Stimulated activated CD4-positive, alpha-beta T cell treated with anti-CD3 and anti-CD28 coated beads, Interleukin-15, amount 100 ng/mL, for 1 hour (primary cell): ENCODE data around the gene ANXA11.
A peak's percentile ranks its signal among the peaks of the same experiment; 100 is the strongest.

Experiments
- DNase-seq, 2 donors: peaks; one replicate each; pipeline ENCODE4 v3.0.0-alpha.2; 2020; ENCODE audit warnings: low read depth in 1 of 2, low spot score in 1 of 2

Gene ANXA11

DNA sequence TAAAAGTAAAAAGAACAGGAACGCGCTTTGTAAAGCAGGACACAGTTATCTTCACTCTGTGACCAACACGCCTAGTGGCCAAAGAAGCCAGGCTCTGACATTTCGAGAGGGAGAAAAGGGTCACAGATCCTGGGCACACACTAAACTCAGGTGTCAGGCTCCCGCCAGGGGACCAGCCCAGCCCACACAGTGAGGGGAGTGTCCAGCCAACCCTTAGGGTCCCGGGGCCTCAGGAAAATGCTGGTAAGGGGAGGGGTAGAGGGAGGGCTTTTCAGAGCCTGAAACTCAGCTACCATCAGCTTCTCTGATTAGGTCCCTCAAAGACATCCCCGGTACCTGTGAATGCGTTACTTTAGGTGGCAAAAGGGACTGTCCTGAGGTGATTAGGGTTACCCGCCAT is 16.6 kb downstream of the ANXA11 start:
- DNase-seq: no peak

DNA sequence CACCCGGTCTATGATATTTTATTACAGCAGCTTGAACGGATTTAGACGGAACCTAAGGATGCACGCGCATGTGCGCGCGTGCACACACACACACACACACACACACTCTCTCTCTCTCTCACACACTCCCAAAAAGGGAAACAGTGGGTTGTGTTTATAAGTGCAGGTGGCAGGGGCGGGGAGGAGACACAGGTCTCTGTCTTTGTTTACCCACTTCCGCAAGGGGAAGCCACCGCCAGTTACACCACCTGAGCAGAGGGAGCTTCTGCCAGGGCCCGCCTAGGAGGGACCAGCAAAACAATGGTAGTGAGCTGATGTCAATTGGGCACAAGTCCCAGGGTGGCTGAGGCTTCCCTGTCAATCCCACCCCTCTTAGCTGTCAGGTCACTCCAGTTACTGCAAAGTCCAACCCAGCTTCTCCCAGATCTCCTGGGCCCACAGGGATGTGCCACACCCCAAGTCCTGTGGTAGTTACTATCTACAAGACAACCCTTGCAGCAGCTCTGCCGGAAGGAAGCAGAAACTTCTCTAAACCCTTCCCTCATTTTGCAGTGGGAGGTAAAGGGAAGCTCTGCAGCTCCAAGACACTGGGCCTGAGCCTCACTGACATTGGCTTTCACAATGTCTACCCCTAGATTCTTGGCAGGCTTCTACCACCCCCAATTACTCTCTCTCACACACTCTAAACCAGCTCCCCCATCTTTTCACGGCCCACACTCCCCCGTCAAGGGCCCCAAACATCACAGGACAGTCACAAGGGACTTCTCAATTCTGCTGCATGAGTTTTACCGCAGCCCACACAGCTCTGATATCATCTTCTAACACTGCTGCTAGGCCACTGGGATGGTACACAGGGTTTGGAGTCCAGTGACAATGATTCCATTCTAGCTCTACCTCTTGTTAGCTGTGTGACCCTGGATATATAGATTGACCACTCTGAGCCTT is 17.6 kb downstream of the ANXA11 start:
- peak; percentile 25 to 54 for DNase-seq

DNA sequence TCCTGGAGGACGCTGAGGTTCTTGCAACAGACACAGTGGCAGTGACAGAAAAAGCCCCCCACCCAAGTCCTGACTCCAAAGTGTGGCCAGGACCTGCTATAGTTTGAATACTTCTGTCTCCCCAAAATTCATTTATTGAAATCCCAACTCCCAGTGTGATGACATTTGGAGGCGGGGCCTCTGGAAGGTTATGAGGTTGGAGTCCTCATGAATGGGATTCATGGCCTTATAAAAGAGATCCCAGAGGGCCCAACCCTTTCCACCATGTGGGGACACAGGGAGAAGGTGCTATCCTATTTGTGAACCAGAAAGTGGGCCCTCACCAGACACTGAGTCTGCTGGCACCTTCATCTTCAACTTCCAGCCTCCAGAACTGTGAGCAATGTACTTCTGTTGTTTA is 18.3 kb downstream of the ANXA11 start:
- DNase-seq: no peak

DNA sequence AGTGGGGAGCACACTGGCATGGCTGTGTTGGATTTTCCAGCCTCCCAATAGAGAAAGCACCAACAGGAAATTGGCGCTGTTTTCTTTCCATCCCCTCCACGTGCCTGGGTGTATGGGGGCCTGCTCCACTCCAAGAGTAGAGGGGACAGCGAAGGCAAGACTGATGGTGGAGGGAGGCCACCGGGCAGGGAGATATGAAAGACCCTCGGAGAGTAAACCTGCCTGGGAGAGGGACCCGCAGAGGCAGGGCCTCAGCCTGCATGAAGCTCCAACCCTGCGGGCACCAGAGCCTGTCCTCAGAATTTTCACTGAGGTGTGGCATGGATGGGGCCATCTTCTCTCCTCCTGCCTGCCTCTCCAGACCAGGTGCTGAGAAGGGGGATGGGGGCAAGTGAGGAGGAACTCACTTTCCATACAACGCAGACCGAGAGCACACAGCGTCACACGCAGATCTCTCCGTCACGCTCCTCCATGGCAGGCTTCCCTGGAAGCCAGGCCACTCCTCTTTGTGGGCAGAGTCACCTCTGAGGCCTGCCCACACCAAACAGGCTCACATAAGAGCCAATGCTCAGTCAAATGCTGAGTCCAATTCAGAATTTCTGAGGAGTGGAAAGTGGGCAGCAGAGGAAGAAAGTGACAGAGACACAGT is 18.8 kb downstream of the ANXA11 start:
- no peak for DNase-seq

DNA sequence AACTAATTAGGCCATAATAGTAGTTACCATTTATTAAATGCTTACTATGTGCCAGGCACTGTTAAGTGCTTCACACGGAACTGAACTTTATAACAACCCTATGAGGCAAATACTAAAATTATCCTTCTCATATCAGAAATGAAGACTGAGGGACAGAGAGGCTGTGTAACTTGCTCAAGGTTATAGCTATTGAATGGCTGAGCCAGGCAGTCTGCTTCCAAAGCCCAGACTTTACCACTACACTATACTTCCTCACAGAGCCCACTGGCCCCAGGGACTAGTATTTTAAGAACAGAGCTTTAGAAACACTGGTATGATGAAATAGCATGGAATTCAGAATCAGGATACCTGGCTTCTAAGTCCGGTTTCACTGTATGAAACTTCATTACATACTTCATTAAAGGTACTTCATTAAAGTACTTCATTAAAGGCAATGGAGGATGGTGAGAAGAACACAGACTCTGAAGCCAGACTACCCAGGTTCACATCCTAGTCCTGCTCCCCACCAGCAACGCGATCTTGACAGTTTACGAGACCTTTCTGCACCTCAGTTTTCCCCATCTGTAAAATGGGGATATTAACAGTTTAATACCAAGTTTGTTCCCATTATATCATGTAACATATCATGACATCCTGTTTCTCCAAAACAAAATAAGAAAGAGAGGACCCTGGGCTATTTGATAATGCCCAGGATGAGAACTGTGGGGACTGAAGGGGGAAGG is 19.6 kb downstream of the ANXA11 start:
- DNase-seq: no peak

DNA sequence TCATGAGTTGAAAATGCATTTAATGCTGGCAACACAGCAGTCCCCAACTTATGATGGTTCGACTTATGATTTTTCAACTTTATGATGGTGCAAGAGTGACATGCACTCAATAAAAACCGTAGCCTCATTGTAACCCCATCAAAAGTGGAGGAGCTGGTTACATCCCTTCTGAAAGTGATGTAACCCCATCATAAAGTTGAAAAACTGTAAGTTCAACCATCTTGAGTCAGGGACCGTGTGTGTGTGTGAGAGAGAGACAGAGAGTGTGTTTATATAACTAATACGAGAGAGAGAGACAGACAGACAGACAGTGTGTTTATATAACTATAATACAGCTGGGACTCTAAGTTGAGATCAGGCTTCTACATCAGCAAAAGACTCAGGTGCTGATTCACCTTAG is 21.0 kb downstream of the ANXA11 start:
- DNase-seq: no peak

DNA sequence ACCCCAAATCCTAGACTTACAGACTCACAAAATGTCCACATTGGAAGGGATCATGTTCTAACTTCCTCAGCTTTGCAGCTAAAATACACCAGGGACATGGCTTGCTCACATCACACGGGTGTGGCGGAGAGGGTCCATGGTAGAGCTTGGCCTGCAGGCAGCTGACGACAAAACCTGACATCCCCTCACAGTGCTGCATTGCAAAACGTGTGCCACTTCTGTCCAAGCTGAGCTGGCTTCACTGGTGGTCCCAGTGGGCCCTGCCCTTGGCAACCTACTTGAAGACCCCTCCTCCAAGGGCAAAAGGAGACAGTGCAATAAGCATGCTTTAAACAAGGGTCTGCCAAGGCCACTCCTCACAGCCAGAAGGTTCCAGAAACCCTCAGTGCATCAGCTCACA is 21.9 kb downstream of the ANXA11 start:
- no peak for DNase-seq

DNA sequence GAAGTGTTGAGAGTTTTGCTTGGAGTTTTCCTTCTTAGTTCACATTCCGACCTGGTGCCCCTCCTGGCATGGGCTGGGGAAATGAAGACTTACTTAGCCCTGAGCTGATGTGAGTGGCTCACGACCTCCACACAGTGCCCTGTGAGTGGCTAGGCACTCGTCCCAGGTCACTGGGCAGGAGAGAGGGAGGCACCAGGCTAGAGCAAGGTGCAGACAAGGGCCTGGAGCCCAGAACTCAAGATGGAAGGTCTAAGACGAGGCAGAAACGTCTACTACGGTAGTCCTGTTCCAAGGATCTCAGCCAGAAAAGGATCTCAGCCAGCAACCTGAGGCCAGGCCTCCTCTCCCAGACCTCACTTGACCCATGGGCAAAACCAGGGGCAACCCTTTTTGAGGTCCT is 22.4 kb downstream of the ANXA11 start:
- no peak for DNase-seq

DNA sequence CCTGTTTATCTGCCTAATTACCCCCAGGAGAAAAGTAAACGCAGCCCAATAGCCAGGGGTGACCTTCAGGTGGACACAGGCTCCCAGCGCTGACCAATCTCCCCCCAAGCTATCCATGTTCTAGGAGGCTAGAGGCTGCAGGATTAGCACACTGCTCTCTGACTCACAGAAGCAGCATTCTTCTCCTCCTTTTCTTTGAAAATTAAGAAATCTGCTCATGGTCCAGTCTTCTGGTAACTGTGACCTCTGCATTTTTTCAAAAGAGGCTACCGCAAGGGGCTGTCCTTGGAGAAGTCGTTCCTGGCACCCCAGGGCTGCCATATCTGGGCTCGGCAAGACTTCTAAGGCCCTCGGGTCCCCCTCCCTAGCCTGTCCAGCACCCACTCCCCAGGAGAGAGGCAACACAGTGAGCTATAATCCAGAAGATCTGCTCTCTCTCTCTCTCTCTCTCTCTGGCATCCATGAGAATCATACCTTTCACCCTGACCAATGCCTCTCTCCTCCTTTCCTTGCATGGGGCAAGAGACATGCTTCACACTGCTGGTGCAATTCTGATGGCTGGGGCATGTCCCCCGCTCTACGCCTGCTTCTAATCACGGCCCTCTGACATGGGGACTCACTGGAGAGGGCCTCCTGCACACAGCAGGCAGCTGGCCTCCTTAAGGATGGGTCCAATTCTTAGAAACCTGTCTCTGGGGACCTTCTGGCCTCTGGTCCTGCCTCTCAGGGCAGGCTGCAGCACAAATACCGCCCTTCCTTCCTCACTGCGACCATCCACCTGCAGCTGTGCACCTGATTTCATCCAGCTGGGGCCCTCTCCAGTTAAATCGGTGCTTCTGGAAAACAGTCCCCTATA is 27.3 kb downstream of the ANXA11 start:
- no peak for DNase-seq

DNA sequence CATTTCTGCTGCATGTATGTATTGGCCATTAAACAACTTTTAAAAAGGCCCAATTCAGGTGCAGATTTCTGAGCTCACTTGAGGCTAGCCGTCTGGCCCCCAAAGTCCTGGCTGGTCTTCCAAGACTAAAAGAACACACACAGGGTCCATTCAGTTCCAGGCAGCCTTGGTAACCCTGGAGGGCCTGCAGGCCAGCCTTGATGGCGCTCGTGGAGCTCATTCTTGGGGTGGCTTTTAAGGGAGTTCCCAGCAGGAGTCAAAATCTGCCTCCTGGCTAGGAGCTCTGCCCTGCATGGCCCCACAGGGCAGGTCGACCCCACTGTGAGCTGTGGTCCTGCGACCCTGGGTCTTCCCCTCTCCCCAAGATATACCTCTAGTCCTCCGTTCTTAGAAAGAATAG is 28.8 kb downstream of the ANXA11 start:
- no peak for DNase-seq

DNA sequence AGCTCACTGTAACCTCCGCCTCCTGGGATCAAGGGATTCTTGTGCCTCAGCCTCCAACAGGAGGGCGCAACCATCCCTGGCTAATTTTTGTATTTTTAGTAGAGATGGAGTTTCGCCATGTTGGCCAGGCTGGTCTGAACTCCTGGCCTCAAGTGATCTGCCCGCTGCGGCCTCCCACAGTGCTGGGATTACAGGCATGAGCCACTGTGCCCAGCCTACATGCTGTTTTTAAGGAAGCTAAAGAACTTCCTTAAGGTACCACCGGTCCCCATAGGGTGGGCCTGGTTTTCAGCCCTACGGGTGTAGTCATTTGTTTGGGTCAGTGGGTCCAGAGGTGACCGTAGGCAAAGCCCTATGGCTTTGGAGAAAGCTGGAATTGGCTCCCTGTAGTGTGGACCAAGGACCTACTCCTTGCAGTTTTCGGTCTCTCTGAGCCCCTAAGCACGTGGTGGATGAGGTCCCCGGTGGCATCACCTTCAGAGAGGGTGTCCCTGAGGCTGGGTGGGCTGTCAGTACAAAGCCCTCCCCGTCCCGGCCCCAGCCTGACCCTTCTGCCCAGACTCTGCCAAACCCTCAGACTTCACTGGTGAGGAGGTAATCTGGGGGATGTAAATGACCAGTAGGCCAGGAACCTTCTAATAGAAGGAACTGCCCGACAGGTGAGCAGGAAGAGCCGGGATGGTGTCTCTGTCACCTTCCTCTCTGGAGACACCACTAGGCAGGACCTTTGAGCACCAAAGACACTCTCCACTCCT is 30.5 kb downstream of the ANXA11 start:
- DNase-seq: no peak

DNA sequence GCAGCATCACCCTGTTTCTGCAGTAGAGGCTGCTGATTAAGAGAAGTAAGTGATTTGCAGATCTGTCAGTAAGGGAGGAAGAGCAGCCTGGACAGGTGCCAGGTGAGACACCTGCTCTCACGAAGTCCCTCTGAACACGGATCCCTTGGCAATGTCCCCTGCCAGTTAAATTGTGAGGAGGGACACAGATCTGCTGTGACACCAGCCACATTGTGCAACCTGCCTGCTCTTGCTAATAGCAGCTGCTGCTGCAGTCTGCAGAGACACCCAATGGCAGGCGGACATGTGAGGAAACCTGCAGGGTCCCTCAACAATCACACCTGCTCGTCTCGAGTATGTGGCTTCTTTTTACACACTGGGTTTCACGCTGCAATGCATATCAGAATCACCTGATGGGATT is 31.9 kb downstream of the ANXA11 start:
- no peak for DNase-seq

DNA sequence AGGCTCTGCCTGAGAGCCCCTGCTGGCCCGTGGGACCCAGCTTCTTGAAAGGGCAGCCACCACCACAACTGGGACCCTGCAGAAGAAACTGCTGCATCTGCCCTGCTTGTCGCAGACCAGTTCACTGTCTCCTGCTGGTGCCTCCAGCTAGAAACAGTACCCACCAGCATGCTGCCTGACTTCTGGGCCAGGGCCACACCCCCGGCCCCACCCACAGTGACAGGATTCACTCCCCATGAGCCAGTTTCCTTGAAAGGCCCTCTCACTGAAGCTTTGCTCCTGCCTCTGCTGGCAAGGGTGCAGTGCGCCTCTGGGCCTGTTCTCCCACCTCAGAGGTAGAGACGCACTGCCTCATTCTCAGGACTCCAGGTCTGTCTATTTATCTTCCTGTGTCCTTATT is 32.4 kb downstream of the ANXA11 start:
- no peak for DNase-seq

DNA sequence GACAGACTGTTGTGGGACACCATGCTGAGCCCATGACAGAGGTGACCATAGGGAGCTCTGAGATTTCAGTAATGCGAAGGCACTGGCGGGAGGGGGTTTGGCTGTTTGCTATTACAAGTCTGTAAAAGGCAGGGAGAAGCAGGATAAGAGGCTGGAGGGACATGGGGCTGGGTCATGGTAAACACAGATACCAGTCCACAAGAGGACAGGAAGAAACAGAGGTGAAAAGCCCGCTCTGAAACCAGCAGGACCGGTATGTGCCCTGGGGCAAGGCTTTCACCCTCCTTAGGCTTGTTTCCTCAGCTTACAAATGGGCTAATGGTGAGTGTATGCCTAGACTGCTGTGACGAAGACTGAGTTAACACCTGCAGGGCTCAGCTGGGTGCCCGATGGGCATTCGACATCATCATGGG is 34.1 kb downstream of the ANXA11 start:
- DNase-seq: no peak

DNA sequence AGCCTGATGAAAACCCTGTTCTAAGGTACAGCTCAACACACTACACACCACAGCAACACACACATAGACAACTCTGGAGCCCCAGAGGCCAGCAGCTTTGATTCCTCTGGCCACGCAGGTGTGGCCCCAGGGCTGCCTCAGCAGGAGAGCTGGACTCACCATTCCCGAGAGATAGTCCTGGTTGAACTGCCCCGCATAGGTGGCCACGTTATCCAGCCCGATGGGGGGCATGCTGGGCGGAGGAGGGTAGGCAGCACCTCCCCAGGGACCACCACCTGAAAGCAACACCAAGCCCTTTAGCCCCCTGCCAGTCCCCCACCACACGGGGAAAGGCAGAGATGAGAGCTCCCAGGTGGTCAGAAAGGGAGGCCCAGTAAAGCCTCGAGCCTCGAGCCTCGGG is 34.7 kb downstream of the ANXA11 start:
- DNase-seq: no peak

DNA sequence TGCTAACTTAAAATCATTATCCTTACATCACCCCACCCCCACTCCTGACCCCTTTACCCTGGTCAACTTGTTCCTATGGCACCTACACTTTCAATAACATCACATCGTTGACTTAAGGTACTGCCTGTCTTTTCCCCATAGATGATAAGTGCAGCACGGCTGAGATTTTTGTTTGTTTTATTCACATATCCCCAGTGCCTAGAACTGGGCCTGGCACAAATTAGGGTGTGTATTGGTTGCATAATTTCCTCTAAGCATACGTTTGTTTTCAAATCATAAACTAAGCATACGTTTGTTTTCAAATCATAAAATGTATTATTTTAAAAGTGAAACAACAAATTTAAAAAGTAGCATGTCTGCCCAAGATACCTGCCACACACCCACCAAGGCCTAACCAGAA is 35.3 kb downstream of the ANXA11 start:
- no peak for DNase-seq

DNA sequence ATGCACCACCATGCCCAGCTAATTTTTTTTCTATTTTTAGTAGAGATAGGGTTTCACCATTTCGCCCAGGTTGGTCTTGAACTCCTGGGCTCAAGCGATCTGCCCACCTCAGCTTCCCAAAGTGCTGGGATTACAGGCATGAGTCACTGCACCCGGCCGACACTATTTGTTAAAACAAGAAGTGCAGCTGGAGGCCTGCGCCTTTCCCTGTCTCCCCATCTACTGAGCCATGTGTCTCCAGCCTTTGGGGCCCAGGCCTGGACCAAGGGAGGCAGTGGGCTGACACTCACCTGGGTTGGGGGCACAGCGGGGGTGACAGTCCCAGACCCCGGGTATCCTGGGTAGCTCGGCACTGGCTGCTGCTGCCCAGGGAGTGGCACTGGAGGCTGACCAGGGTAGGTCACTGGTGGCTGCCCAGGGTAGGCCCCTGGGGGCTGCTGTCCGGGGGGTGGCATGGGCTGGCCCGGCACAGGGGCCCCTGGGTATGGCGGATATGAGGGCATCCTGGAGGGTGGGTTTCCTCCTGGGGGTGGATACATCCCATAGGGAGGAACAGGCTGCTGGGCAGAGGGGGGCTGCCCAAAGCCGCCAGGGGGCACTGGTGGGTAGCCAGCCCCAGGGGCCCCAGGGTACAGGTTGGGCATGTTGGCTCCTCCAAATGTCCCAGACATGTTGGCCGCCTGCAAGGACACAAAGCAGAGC is 36.5 kb downstream of the ANXA11 start:
- no peak for DNase-seq

DNA sequence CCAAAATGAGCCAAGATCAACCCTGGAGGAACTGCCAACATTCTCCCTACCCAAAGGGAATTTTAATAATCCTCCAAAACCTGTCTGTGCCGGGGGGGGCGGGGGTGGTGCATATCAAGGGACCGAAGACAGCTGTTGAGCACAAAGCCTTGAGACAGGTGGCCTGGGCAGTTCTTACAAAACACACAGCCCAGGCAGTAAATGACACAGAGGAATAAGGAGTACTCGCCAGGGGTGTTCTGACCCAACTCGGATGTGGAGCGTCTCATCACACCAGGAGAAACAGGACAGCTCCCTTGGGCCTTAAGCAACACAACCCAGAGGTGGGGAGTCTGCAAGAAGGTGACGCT is 37.2 kb downstream of the ANXA11 start:
- no peak for DNase-seq

DNA sequence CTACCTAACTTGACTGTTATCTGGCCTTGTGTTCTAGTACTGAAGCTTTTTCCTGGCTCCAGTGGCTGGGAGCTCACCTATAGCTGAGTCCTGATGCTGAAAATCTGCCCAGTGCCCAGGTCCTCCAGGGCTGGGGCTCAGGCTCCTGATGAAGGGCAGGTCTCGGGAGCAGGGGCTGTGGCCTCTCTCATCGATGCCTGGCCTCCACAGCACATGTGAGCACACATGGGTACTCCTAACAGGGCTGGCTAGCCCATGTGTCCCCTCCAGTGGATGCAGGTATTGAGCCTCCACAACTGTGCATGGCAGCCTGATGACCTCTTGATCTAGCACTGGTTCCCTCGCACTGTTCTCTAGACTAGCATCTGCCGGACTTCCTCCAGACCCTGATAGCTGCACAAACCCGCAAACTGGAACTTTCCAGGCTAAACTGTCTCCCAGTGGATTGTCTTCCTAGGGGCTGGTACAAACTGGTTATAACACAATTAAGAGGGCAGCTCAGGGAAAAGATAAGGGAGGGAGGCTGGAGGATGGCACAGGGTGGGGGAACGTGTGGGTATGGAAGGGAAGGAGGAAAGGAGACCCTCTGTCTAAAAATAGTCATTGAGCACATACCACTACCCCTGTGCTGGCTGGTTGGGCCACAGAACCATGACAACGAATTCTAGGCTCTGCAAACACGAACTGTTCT is 37.7 kb downstream of the ANXA11 start:
- no peak for DNase-seq
